Gastroesophageal sphincter (tissue), 4 donors: ENCODE data around the gene CYTH1. TPM values are rescaled to one million over a fixed set of nuclear protein-coding genes. Genes with fewer than 3 reads are reported as not detected.

ENCODE experiments used
- ATAC-seq: fragments of 150-250 bp; one replicate; pipeline ENCODE4 v1.9.1; 2016; ENCODE audit warnings: mild to moderate bottlenecking, moderate library complexity
- H3K27ac ChIP-seq, 4 donors: fragments of 200-600 bp; sonication (generic) in 3 of 4; 1 replicate in 3 of 4; 2 replicates in 1 of 4; pipeline ENCODE4 v1.5.1; 2016 to 2019
- H3K27me3 ChIP-seq: fragments of 200-600 bp; sonication (generic); one replicate; pipeline ENCODE4 v1.5.1; 2019
- H3K36me3 ChIP-seq, 2 donors: fragments of 200-600 bp; sonication (generic); one replicate each; pipeline ENCODE4 v1.5.1; 2019; ENCODE audit warnings: control low read depth in 1 of 2
- H3K4me1 ChIP-seq, 3 donors: fragments of 200-600 bp; sonication (generic); 1 replicate in 2 of 3; 2 replicates in 1 of 3; pipeline ENCODE4 v1.5.1; 2016 to 2019; ENCODE audit warnings: control low read depth in 2 of 3
- H3K4me3 ChIP-seq, 2 donors: fragments of 200-600 bp; sonication (generic); one replicate each; pipeline ENCODE4 v1.5.1; 2019; ENCODE audit warnings: mild to moderate bottlenecking in 1 of 2, moderate library complexity in 1 of 2
- H3K9me3 ChIP-seq, 3 donors: fragments of 200-600 bp; sonication (generic); one replicate each; pipeline ENCODE4 v1.5.1; 2017 to 2019; ENCODE audit warnings: control low read depth in 2 of 3
- EP300 ChIP-seq: sonication (generic); formaldehyde crosslinking; IDR thresholded peaks from one replicate; pipeline ENCODE4 v1.6.1; 2017; ENCODE audit warnings: antibody characterized with exemption, mild to moderate bottlenecking
- POLR2A ChIP-seq, 2 donors: fragments of 450-650 bp; IDR thresholded peaks; one replicate each; pipeline ENCODE4 v1.6.1; 2017; ENCODE audit warnings: antibody characterized with exemption in 2 of 2, mild to moderate bottlenecking in 2 of 2, moderate library complexity in 1 of 2
- POLR2AphosphoS5 ChIP-seq: sonication (generic); formaldehyde crosslinking; IDR thresholded peaks from one replicate; pipeline ENCODE4 v1.6.1; 2017; ENCODE audit warnings: antibody characterized with exemption
- WGBS, 2 donors: methylation state at CpG; one replicate each; pipeline ENCODE4 v1.1.5; 2018; ENCODE audit warnings: low coverage in 1 of 2; 5-methylcytosine and 5-hydroxymethylcytosine counted together
- total RNA-seq, 4 donors: library from RNA; depleted of rRNA; stranded (reverse); fragments of >200 nt; gene quantifications; one replicate each; pipeline ENCODE4 v1.1.0, GENCODE V29; 2016
- TF ChIP-seq, protein P1 (sequence below), 4 experiments: fragments of 200-600 bp in 2 of 4; fragments of 450-650 bp in 2 of 4; sonication (generic) in 1 of 4; IDR thresholded peaks; one replicate each; pipeline ENCODE4 v1.5.1; 2017 to 2019; ENCODE audit warnings: antibody characterized with exemption in 4 of 4, mild to moderate bottlenecking in 2 of 4, moderate library complexity in 2 of 4

Gene CYTH1
- total RNA-seq, 4 donors from 2014 or later = 26.9 to 38.0 (median 31.0) TPM

- WGBS, 2 donors = 85 to 92% methylated on average over 5 of the region's 5 CpGs
- no peaks in the 10 kb centered on the region for H3K9me3 ChIP-seq
Measured at GRCh38 chr17:78826421-78826820, 44.3 kb upstream of the CYTH1 start.

DNA sequence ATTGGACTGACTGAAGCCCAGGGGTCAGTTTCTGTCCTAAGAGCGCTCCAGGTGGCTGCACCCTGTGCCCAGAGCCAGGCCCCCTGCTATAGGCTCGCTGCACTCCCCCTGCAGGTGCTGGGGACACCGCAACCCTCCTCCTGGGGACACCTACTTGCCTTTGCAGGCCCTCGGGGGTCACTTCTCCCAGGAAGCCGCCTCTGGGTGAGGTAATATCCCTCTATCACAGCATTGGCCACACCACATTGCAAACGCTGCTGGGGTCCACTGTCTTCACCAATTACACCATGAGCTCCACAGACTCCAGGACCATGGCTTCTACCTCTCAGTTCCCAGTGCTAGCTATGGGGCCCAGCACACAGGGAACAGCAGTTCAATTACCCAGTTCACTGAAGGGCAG lies 43.6 kb upstream of the CYTH1 start:
- WGBS, 2 donors = 93% methylated on average over 3 of the region's 6 CpGs; no CpG with 5 or more reads in 1 of the 2 donors
- Histone ChIP-seq H3K9me3 (no peaks in the 10 kb centered on the region), H3K36me3 (peaks cover 0 to 100% of the 10 kb centered on the region in 2 donors), H3K4me1 (no peaks in the 10 kb centered on the region), H3K4me3 (no peak overlapping the region), H3K27me3 (no peaks in the 10 kb centered on the region), H3K27ac (peak overlapping the region in 1 of 4 donors; percentile 5)
- ATAC-seq = no peak
- no peak for TF ChIP-seq EP300

More at GRCh38 chr17:78826421-78826820, 44.3 kb upstream of the CYTH1 start:
- Histone ChIP-seq H3K27me3 (no peaks in the 10 kb centered on the region), H3K27ac (peak overlapping the region in 2 of 4 donors; percentile 21 to 38), H3K4me3 (no peak overlapping the region), H3K4me1 (no peaks in the 10 kb centered on the region), H3K36me3 (peaks cover 0 to 100% of the 10 kb centered on the region in 2 donors)
- TF ChIP-seq POLR2AphosphoS5 (no peak), POLR2A (IDR thresholded peaks at IDR 0.05) (no peak), EP300 (no peak)
- TF ChIP-seq, protein P1, sequence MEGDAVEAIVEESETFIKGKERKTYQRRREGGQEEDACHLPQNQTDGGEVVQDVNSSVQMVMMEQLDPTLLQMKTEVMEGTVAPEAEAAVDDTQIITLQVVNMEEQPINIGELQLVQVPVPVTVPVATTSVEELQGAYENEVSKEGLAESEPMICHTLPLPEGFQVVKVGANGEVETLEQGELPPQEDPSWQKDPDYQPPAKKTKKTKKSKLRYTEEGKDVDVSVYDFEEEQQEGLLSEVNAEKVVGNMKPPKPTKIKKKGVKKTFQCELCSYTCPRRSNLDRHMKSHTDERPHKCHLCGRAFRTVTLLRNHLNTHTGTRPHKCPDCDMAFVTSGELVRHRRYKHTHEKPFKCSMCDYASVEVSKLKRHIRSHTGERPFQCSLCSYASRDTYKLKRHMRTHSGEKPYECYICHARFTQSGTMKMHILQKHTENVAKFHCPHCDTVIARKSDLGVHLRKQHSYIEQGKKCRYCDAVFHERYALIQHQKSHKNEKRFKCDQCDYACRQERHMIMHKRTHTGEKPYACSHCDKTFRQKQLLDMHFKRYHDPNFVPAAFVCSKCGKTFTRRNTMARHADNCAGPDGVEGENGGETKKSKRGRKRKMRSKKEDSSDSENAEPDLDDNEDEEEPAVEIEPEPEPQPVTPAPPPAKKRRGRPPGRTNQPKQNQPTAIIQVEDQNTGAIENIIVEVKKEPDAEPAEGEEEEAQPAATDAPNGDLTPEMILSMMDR (IDR thresholded peaks at IDR 0.05) = no peak
- peak; percentile 46 for ATAC-seq

DNA sequence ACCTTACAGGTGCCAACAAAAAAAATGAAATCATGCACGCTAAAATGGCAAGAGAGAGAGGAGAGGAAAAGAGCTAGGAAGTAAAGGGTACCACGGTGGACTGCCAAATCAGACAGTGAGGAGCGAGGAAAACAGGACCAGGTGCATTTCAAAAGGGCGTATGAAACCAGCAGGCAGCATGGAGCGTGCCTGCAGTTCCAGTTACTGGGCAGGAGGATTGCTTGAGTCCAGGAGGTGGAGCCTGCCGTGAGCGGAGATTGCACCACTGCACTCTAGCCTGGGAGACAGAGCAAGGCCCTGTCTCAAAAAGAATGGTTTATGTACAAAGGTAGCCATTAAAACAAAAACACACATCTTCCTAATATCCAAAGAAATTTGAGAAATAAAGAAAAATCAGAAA lies 42.2 kb upstream of the CYTH1 start:
- H3K4me1 ChIP-seq = peaks cover 0 to 5% (median 0%) of the 10 kb centered on the region in 3 donors
- H3K9me3 ChIP-seq = no peaks in the 10 kb centered on the region
- WGBS, 2 donors = 77 to 87% methylated on average over 7 of the region's 7 CpGs
- H3K27me3 ChIP-seq = no peaks in the 10 kb centered on the region
- TF ChIP-seq POLR2AphosphoS5 = no peak
- TF ChIP-seq, protein P1 (IDR thresholded peaks at IDR 0.05) = no peak
- TF ChIP-seq POLR2A (IDR thresholded peaks at IDR 0.05) = no peak
- TF ChIP-seq EP300 = no peak
- ATAC-seq = no peak
- peaks cover 0 to 100% of the 10 kb centered on the region in 2 donors for H3K36me3 ChIP-seq
- H3K4me3 ChIP-seq = no peak overlapping the region
- no peak overlapping the region for H3K27ac ChIP-seq

GRCh38 chr17:78823282-78824046 lies 41.4 kb upstream of the CYTH1 start:
- Histone ChIP-seq H3K36me3 (peaks cover 0 to 100% of the 10 kb centered on the region in 2 donors), H3K4me3 (no peak overlapping the region)

GRCh38 chr17:78822552-78822951 lies 40.5 kb upstream of the CYTH1 start:
- no peak overlapping the region for H3K4me3 ChIP-seq

More at GRCh38 chr17:78823282-78824046, 41.4 kb upstream of the CYTH1 start:
- Histone ChIP-seq H3K9me3 (no peaks in the 10 kb centered on the region), H3K27me3 (no peaks in the 10 kb centered on the region), H3K4me1 (peaks cover 0 to 9% (median 0%) of the 10 kb centered on the region in 3 donors), H3K27ac (no peak overlapping the region)
- no peak for ATAC-seq
- TF ChIP-seq POLR2AphosphoS5 (no peak), POLR2A (IDR thresholded peaks at IDR 0.05) (no peak), EP300 (no peak)
- TF ChIP-seq, protein P1 (IDR thresholded peaks at IDR 0.05) = no peak
- WGBS, 2 donors = 80 to 82% methylated on average over 3 to 9 of the region's 14 CpGs

More at GRCh38 chr17:78822552-78822951, 40.5 kb upstream of the CYTH1 start:
- no peaks in the 10 kb centered on the region for H3K27me3 ChIP-seq
- ATAC-seq = no peak
- H3K36me3 ChIP-seq = peaks cover 0 to 100% of the 10 kb centered on the region in 2 donors
- whole genome bisulfite sequencing, 2 donors = 84 to 92% methylated on average over 2 to 9 of the region's 14 CpGs
- no peak overlapping the region for H3K27ac ChIP-seq
- TF ChIP-seq, protein P1 (IDR thresholded peaks at IDR 0.05) = no peak
- TF ChIP-seq EP300 (no peak), POLR2AphosphoS5 (no peak), POLR2A (IDR thresholded peaks at IDR 0.05) (no peak)
- no peaks in the 10 kb centered on the region for H3K9me3 ChIP-seq
- H3K4me1 ChIP-seq = peaks cover 0 to 13% (median 0%) of the 10 kb centered on the region in 3 donors
